ENCODE results near the gene FAHD2A. TPM values are rescaled to one million over a fixed set of nuclear protein-coding genes. Genes with fewer than 3 reads are reported as not detected.
"Not testable (repeated sequence)": the region's sequence is repeated elsewhere in the genome, so short reads cannot be mapped to it uniquely, and the experiment has no call there.

The FAHD2A gene
- polyA plus RNA-seq, 1 donor (not counting 4 experiments of a cell fraction or from before 2014, with no cell fraction given), result 27.2 TPM

- H2AFZ ChIP-seq (ENCODE audit: control insufficient read depth, low read length); H3K27ac ChIP-seq (ENCODE audit: control insufficient read depth, insufficient read depth, low read length); DNase-seq (ENCODE audit: low read depth, low spot score); H3K4me3 ChIP-seq (ENCODE audit: control insufficient read depth in 2 of 3, extremely low read depth in 1 of 3, insufficient read depth in 2 of 3, low read depth in 1 of 3, low read length in 3 of 3); H3K27me3 ChIP-seq (ENCODE audit: control insufficient read depth, extremely low read depth, insufficient read depth, low read length); dilution Hi-C loops (cut with MboI; ENCODE audit: extremely low pct_ligation_motif_present, low sequenced_read_pairs); H3K4me1 ChIP-seq (ENCODE audit: control insufficient read depth, extremely low read depth, insufficient read depth, low read length); H3K9ac ChIP-seq (ENCODE audit: control insufficient read depth, extremely low read depth, insufficient read depth, low read length); H4K20me1 ChIP-seq (ENCODE audit: control insufficient read depth, extremely low read depth, insufficient read depth, low read length); H3K9me1 ChIP-seq (ENCODE audit: control insufficient read depth, extremely low read depth, insufficient read depth, low read length); FAIRE-seq; H3K79me2 ChIP-seq (ENCODE audit: control insufficient read depth, insufficient read depth, low read length); H3K4me2 ChIP-seq (ENCODE audit: control insufficient read depth, extremely low read depth, insufficient read depth, low read depth, low read length); H3K36me3 ChIP-seq (ENCODE audit: control insufficient read depth in 2 of 2, extremely low read depth in 1 of 2, insufficient read depth in 2 of 2, low read length in 2 of 2); H3K9me3 ChIP-seq (ENCODE audit: control insufficient read depth, low read depth, low read length): not testable (repeated sequence)
Observed at GRCh38 chr2:95411239-95411638, 8.7 kb downstream of the FAHD2A start.

- H3K4me2 ChIP-seq (ENCODE audit: control insufficient read depth, extremely low read depth, insufficient read depth, low read depth, low read length); H3K27ac ChIP-seq (ENCODE audit: control insufficient read depth, insufficient read depth, low read length); H3K4me3 ChIP-seq (ENCODE audit: control insufficient read depth in 2 of 3, extremely low read depth in 1 of 3, insufficient read depth in 2 of 3, low read depth in 1 of 3, low read length in 3 of 3); H3K79me2 ChIP-seq (ENCODE audit: control insufficient read depth, insufficient read depth, low read length); dilution Hi-C loops (cut with MboI; ENCODE audit: extremely low pct_ligation_motif_present, low sequenced_read_pairs); FAIRE-seq; H4K20me1 ChIP-seq (ENCODE audit: control insufficient read depth, extremely low read depth, insufficient read depth, low read length); H3K9me1 ChIP-seq (ENCODE audit: control insufficient read depth, extremely low read depth, insufficient read depth, low read length); H3K9ac ChIP-seq (ENCODE audit: control insufficient read depth, extremely low read depth, insufficient read depth, low read length); H3K27me3 ChIP-seq (ENCODE audit: control insufficient read depth, extremely low read depth, insufficient read depth, low read length); H3K9me3 ChIP-seq (ENCODE audit: control insufficient read depth, low read depth, low read length); H3K36me3 ChIP-seq (ENCODE audit: control insufficient read depth in 2 of 2, extremely low read depth in 1 of 2, insufficient read depth in 2 of 2, low read length in 2 of 2); H2AFZ ChIP-seq (ENCODE audit: control insufficient read depth, low read length); DNase-seq (ENCODE audit: low read depth, low spot score); H3K4me1 ChIP-seq (ENCODE audit: control insufficient read depth, extremely low read depth, insufficient read depth, low read length): not testable (repeated sequence)
- peak; percentile 46 to 87 (median 70) for TF ChIP-seq CTCF (optimal IDR thresholded peaks at IDR 0.05 in 1 of 3, IDR thresholded peaks at IDR 0.05 in 1 of 3, conservative IDR thresholded peaks at IDR 0.05 in 1 of 3; ENCODE audit: extremely low read depth in 1 of 3, insufficient read depth in 2 of 3, low read length in 3 of 3)
Observed at GRCh38 chr2:95414015-95414594, 11.6 kb downstream of the FAHD2A start.

- H3K79me2 ChIP-seq (ENCODE audit: control insufficient read depth, insufficient read depth, low read length); H3K4me3 ChIP-seq (ENCODE audit: control insufficient read depth in 2 of 3, extremely low read depth in 1 of 3, insufficient read depth in 2 of 3, low read depth in 1 of 3, low read length in 3 of 3); H3K4me2 ChIP-seq (ENCODE audit: control insufficient read depth, extremely low read depth, insufficient read depth, low read depth, low read length); H3K4me1 ChIP-seq (ENCODE audit: control insufficient read depth, extremely low read depth, insufficient read depth, low read length); H3K9me3 ChIP-seq (ENCODE audit: control insufficient read depth, low read depth, low read length); H3K36me3 ChIP-seq (ENCODE audit: control insufficient read depth in 2 of 2, extremely low read depth in 1 of 2, insufficient read depth in 2 of 2, low read length in 2 of 2); H2AFZ ChIP-seq (ENCODE audit: control insufficient read depth, low read length); DNase-seq (ENCODE audit: low read depth, low spot score); H3K27me3 ChIP-seq (ENCODE audit: control insufficient read depth, extremely low read depth, insufficient read depth, low read length); H3K9me1 ChIP-seq (ENCODE audit: control insufficient read depth, extremely low read depth, insufficient read depth, low read length); H4K20me1 ChIP-seq (ENCODE audit: control insufficient read depth, extremely low read depth, insufficient read depth, low read length); H3K9ac ChIP-seq (ENCODE audit: control insufficient read depth, extremely low read depth, insufficient read depth, low read length); dilution Hi-C loops (cut with MboI; ENCODE audit: extremely low pct_ligation_motif_present, low sequenced_read_pairs); FAIRE-seq; H3K27ac ChIP-seq (ENCODE audit: control insufficient read depth, insufficient read depth, low read length): not testable (repeated sequence)
Observed at GRCh38 chr2:95415138-95415537, 12.6 kb downstream of the FAHD2A start.

- H2AFZ ChIP-seq (ENCODE audit: control insufficient read depth, low read length); H3K79me2 ChIP-seq (ENCODE audit: control insufficient read depth, insufficient read depth, low read length); H3K9ac ChIP-seq (ENCODE audit: control insufficient read depth, extremely low read depth, insufficient read depth, low read length); H3K9me3 ChIP-seq (ENCODE audit: control insufficient read depth, low read depth, low read length); H3K9me1 ChIP-seq (ENCODE audit: control insufficient read depth, extremely low read depth, insufficient read depth, low read length); H4K20me1 ChIP-seq (ENCODE audit: control insufficient read depth, extremely low read depth, insufficient read depth, low read length); H3K36me3 ChIP-seq (ENCODE audit: control insufficient read depth in 2 of 2, extremely low read depth in 1 of 2, insufficient read depth in 2 of 2, low read length in 2 of 2); H3K27me3 ChIP-seq (ENCODE audit: control insufficient read depth, extremely low read depth, insufficient read depth, low read length); dilution Hi-C loops (cut with MboI; ENCODE audit: extremely low pct_ligation_motif_present, low sequenced_read_pairs); H3K4me1 ChIP-seq (ENCODE audit: control insufficient read depth, extremely low read depth, insufficient read depth, low read length); H3K4me2 ChIP-seq (ENCODE audit: control insufficient read depth, extremely low read depth, insufficient read depth, low read depth, low read length); FAIRE-seq; H3K4me3 ChIP-seq (ENCODE audit: control insufficient read depth in 2 of 3, extremely low read depth in 1 of 3, insufficient read depth in 2 of 3, low read depth in 1 of 3, low read length in 3 of 3); H3K27ac ChIP-seq (ENCODE audit: control insufficient read depth, insufficient read depth, low read length); DNase-seq (ENCODE audit: low read depth, low spot score): not testable (repeated sequence)
Observed at GRCh38 chr2:95415561-95415960, 13.1 kb downstream of the FAHD2A start.

Measured in keratinocyte (primary cell).